Calu3 (cell line): ENCODE measurements around the gene BRSK2. TPM values are rescaled to one million over a fixed set of nuclear protein-coding genes. Genes with fewer than 3 reads are reported as not detected.
A peak's percentile ranks its signal among the peaks of the same experiment; 100 is the strongest.
"Not testable (repeated sequence)": the region's sequence is repeated elsewhere in the genome, so short reads cannot be mapped to it uniquely, and the experiment has no call there.

Experiments
- BruUV-seq: library from RNA; stranded (reverse); fragments of 400-500 nt; replicated peaks from 2 replicates; lab custom pipeline; 2021; lab: Mats Ljungman, UMichigan
- CTCF ChIA-PET: fragments of 300-600 bp; sonication (Branson Sonifier 250); formaldehyde crosslinking; loops from one replicate; lab custom pipeline; 2022; ENCODE audit warnings: antibody characterized with exemption; lab: Charles Lee
- DNase-seq: peaks from one replicate; pipeline ENCODE4 v3.0.0; 2022
- H3K27ac Mint-ChIP-seq: one replicate; pipeline ENCODE4 v1.8.0; 2022; ENCODE audit warnings: mixed read lengths; ENCODE audit not compliant: unreplicated experiment
- H3K27me3 Mint-ChIP-seq: one replicate; pipeline ENCODE4 v1.8.0; 2022; ENCODE audit warnings: mixed read lengths; ENCODE audit not compliant: unreplicated experiment
- H3K36me3 Mint-ChIP-seq: one replicate; pipeline ENCODE4 v1.8.0; 2022; ENCODE audit warnings: mild to moderate bottlenecking, moderate library complexity, mixed read lengths; ENCODE audit not compliant: insufficient read depth, unreplicated experiment
- H3K4me1 Mint-ChIP-seq: one replicate; pipeline ENCODE4 v1.8.0; 2022; ENCODE audit warnings: mild to moderate bottlenecking, low read depth, mixed read lengths; ENCODE audit not compliant: unreplicated experiment
- H3K4me3 Mint-ChIP-seq: one replicate; pipeline ENCODE4 v1.8.0; 2022; ENCODE audit warnings: mild to moderate bottlenecking, low read depth, moderate library complexity, mixed read lengths; ENCODE audit not compliant: unreplicated experiment
- H3K9me3 Mint-ChIP-seq: one replicate; pipeline ENCODE4 v1.8.0; 2022; ENCODE audit warnings: low read depth, mixed read lengths; ENCODE audit not compliant: unreplicated experiment
- CTCF ChIP-seq: fragments of 200-600 bp; IDR thresholded peaks from one replicate; pipeline ENCODE4 v1.8.0; 2022; ENCODE audit warnings: antibody characterized with exemption; ENCODE audit not compliant: unreplicated experiment
- intact Hi-C: fragments of 100-400 bp; cut with micrococcal nuclease; formaldehyde crosslinking; loops from one replicate; pipeline ENCODE4 v1.10.0; 2022; ENCODE audit not compliant: unreplicated experiment
- total RNA-seq: library from RNA; stranded (reverse); gene quantifications from 2 replicates; pipeline ENCODE4 v1.2.3, GENCODE V29; 2022

The BRSK2 gene
- total RNA-seq, 1 experiment from 2014 or later, result 2.6 TPM

GRCh38 chr11:1433977-1434640 lies 44.4 kb downstream of the BRSK2 start:
- Mint-ChIP-seq H3K4me1 (no peaks in the 10 kb centered on the region), H3K36me3 (no peaks in the 10 kb centered on the region), H3K4me3 (no peak overlapping the region), H3K9me3 (no peaks in the 10 kb centered on the region), H3K27ac (no peak overlapping the region), H3K27me3 (peaks cover 15% of the 10 kb centered on the region)
- CTCF ChIA-PET, result interaction anchor here (0.6 kb wide), 1 partner anchor 644 kb away, joined by 3 read pairs; no protein-coding TSS in a partner anchor
- BruUV-seq, result no TSS peak
- intact Hi-C loops, result no loop called here
- TF ChIP-seq CTCF, result no peak
- no peak for DNase-seq

GRCh38 chr11:1435479-1435819 lies 45.7 kb downstream of the BRSK2 start:
- H3K27me3 Mint-ChIP-seq, result peaks cover 15% of the 10 kb centered on the region
- BruUV-seq, H3K4me1 Mint-ChIP-seq, H3K4me3 Mint-ChIP-seq, H3K36me3 Mint-ChIP-seq, H3K27ac Mint-ChIP-seq, DNase-seq, CTCF ChIA-PET, intact Hi-C loops, H3K9me3 Mint-ChIP-seq: not testable (repeated sequence)

- CTCF ChIA-PET, result no interaction called here
- H3K27ac Mint-ChIP-seq, result no peak overlapping the region
- no peak overlapping the region for H3K4me3 Mint-ChIP-seq
- H3K4me1 Mint-ChIP-seq, result no peaks in the 10 kb centered on the region
- peaks cover 15% of the 10 kb centered on the region for H3K27me3 Mint-ChIP-seq
- no TSS peak for BruUV-seq
- peaks cover 5% of the 10 kb centered on the region for H3K36me3 Mint-ChIP-seq
- intact Hi-C loops, result no loop called here
- peak; percentile 15 for DNase-seq
- no peaks in the 10 kb centered on the region for H3K9me3 Mint-ChIP-seq
- no peak for TF ChIP-seq CTCF
These were observed 46.2 kb downstream of the BRSK2 start for GRCh38 chr11:1435820-1436467.

- Mint-ChIP-seq H3K36me3 (peaks cover 5% of the 10 kb centered on the region), H3K27ac (no peak overlapping the region), H3K27me3 (peaks cover 15% of the 10 kb centered on the region), H3K9me3 (no peaks in the 10 kb centered on the region), H3K4me3 (no peak overlapping the region), H3K4me1 (no peaks in the 10 kb centered on the region)
- TF ChIP-seq CTCF, result no peak
- no peak for DNase-seq
- no TSS peak for BruUV-seq
- CTCF ChIA-PET, result no interaction called here
- intact Hi-C loops, result no loop called here
These were observed 46.8 kb downstream of the BRSK2 start for GRCh38 chr11:1436468-1437039.
